Ammon's horn (tissue), 1 donor: ENCODE data around the gene AATF.

Experiments used
- DNase-seq: peaks from one replicate; pipeline ENCODE4 v3.0.0-alpha.2; 2016; ENCODE audit warnings: low spot score

The AATF gene

GRCh38 chr17:37082311-37082860 is 133.6 kb downstream of the AATF start:
- no peak for DNase-seq

GRCh38 chr17:37082985-37083384 is 134.2 kb downstream of the AATF start:
- no peak for DNase-seq

DNA sequence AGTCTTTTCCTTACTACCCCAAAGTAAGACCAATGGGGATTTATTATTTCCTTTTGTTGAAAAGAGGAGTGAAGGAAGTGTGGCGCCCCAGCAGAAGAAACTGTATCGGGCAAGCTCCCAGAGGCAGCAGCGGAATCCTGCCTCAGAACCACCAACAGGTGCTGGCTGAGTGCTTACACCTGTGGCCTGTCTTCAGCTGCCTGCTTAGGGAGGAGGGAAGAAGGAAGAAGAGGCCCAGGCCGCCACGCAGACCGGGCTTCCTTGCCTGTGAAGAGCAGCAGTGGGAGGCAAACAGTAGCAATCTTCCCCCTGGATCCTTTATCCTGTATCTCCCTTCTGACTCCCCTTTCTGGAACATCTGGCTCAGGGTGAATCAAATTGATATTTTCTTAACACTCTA is 134.7 kb downstream of the AATF start:
- DNase-seq = no peak

DNA sequence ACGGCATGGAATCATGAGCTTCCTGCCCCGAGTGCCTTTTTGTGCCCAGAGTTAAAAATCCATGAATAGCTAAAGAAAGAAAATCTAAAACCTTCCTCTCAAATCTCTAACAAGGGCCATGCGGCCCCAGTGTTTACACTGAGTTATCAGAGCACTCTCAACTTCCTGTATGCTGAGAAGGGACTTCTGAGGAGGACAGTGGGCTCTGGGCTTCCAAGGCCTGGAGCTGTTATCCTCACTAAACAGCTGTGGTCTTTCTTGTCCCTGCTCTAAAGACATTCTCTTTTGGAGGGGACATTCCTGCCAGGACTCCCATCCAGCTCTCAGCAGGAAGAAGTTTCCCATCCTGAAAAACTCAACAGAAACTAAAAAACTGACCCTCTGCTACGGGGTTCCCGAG is 135.6 kb downstream of the AATF start:
- DNase-seq = no peak

GRCh38 chr17:37086334-37086733 is 137.6 kb downstream of the AATF start:
- no peak for DNase-seq

- no peak for DNase-seq
These were observed 138.2 kb downstream of the AATF start for GRCh38 chr17:37086948-37087347.

DNA sequence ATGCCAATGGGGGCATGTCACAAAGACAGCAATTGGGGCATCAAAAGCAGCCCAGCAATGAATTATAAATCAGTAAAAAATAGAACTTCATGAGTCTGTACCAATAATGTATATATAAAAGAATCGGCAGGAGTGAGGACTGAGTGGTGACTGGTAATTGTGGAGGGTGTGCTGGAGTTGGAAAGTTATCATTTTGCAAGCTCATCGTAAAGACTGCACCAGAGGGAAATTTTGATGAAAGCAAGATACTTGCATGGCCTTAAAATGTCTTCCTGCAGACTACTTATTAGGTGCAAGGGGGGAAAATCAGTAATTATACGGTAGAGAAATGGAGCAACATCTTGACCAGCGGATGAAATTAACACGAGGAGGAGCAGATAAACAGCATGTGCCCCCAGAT is 138.9 kb downstream of the AATF start:
- no peak for DNase-seq

GRCh38 chr17:37088459-37088858 is 139.7 kb downstream of the AATF start:
- no peak for DNase-seq

DNA sequence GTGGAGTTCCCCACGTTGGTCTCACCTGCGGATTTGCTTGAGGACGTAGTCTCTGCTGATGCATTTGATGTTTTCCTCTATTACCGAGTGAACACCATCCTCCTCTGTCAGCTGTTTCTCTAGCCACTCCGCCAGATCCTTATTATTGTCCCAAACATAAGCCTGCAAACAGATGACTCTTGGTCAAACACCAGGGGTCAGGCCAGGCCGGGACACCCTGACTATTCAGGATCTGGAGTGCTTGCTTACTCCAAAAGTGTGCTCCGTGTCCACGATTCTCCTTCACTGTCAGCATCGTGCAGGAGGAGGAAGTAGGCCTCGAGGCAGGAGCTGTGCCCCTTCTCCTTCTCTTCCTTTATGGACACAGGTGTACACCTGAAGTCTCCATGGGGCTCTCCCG is 140.2 kb downstream of the AATF start:
- no peak for DNase-seq

- no peak for DNase-seq
These were observed 141.2 kb downstream of the AATF start for GRCh38 chr17:37089956-37090355.

DNA sequence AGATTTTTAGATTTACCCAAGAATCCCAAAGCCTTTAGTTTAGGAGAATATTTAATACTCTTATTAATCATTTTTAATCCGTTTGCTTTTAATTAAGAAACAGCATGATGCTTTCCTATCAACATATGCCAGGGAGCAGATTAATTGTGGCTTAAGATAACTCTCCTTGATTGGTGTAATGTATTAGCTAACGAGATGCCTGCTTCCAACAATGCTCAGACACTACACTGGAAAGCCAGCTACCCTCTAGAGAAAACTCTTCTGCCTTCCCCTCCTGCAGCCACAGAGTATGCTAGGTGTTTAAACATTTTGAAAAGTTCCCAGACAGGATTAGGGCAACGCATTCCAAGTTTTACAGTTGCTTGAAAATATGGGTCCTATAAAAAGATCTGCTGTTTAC is 142.2 kb downstream of the AATF start:
- no peak for DNase-seq

- no peak for DNase-seq
These were observed 143.3 kb downstream of the AATF start for GRCh38 chr17:37092071-37092470.

DNA sequence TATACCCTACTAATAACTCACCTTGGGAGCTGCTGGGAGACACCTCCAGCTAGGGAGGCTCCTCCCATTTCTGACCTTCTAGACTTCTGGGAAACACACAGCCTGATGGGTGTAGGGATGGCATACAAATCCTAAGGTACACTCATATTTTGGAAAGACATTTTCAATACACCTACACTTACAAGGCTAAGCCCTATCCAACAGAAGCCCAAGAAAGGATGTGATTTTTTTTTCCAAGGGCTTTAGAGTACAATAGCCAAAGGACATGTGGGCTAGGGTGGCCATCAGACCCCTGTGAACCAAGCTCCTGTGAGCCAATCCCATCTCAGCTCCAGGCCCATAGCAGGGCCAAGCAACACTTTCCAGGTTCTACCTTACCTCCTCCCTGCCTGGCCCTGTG is 143.9 kb downstream of the AATF start:
- DNase-seq = no peak

GRCh38 chr17:37094391-37094790 is 145.6 kb downstream of the AATF start:
- peak; percentile 43 for DNase-seq

DNA sequence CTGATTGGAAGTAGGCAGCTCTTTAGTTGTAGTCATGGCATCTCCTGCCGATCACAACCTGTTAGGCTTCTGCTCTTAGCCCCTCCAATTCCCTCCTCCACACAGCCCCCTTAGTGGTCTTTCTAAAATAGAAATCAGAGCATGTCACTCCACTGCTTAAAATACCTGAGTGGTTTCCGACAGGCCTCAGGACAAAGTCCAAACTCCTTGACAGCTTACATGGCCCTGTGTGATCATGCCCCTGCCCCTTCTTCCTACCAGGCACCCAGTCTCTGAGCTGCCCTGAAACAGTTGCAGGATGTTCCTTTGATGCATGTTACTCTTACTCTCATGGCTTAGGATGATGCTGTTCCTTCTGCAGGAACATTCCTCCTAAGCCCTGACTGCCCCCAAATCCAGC is 147.3 kb downstream of the AATF start:
- no peak for DNase-seq

DNA sequence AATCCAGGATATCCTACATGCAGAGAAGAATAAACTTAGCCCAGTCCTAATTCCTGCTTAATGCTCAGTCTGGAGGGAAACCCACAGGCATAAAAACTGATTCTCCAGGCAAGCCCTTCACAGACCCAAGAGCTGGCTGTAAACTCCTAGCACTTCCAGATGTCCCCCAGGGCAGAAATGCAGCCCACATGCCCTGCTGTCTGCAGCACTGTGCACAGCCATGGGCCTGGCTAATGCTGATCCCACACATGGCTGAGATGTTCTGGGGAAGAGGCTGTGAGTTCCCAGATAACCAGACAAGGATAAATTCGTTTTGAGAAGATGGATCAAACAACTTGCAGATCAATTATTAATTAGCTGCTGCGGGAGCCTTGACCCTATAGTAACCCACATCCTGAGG is 148.4 kb downstream of the AATF start:
- DNase-seq = no peak

DNA sequence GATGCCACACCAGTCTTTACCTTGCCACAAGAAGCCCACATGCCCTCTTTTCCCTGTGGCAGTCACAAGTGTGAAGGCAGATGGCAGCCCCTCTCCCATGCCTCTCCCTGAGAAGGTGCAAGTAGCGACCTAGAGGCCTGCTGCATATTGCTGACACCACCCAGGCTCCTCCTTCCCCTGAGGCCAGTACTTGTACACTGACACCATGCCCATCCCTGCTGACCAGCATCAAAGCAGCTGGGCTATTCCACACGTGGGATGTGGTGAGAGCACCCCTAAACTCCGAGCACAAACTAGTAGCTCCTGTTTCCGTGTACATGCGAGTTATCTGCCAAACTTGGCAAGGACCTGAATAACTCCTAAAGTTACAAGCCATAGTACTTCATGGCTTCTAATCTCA is 149.4 kb downstream of the AATF start:
- no peak for DNase-seq

GRCh38 chr17:37098910-37099664 is 150.3 kb downstream of the AATF start:
- no peak for DNase-seq

GRCh38 chr17:37100231-37100630 is 151.5 kb downstream of the AATF start:
- no peak for DNase-seq

DNA sequence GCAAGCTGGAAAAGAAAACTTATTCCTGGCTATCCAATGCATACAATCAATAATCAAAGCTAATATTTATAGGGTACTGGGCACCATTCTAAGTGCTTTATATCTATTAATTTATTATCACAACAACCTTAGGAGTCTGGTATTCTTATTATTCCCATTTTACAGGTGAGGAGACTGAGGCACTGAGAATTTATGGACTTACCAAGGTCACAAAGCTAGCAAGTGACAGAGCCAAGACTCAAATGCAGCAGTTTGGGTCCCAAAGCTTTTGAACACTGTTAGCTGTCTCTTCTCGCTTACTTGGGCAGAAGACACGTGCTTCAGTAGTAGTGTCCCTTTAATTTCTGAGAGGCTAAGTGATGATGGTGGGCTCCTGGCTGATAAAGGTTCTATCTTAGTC is 152.6 kb downstream of the AATF start:
- DNase-seq = no peak

DNA sequence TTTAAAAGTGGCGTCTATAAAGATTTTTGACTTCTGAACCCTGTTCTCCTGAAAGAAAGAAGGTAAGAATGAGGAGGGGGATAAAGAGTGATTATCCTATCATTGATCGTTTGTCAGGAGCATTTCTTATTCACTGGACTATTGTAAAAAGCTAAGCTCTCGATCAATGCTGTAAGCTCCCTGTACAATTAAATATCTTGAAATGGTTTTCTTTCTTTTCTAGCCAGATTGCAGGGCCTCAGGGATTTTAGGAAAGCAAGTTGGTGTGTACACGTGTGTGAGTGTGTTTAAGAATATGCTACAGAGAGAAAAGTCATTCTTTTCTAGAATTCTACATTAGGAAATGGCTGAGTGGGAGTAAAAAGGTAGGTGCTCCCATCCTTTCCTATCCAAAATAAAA is 154.5 kb downstream of the AATF start:
- DNase-seq = no peak

- no peak for DNase-seq
These were observed 157.3 kb downstream of the AATF start for GRCh38 chr17:37106049-37106448.
